AG09309 (cell line): ENCODE results near the gene ELAVL2.

Source experiments
- DNase-seq: peaks from one replicate; pipeline ENCODE4 v3.0.0-alpha.2; 2010; ENCODE audit warnings: low read depth
- H3K4me3 ChIP-seq: 2 replicates; pipeline ENCODE4 v1.5.1; 2011; ENCODE audit warnings: mild to moderate bottlenecking, low read depth, low read length, moderate library complexity; ENCODE audit not compliant: control insufficient read depth
- TF ChIP-seq, protein P1 (sequence below): IDR thresholded peaks from 2 replicates; pipeline ENCODE4 v1.5.1; 2011; ENCODE audit warnings: mild to moderate bottlenecking, low read depth, low read length, inconsistent platforms; ENCODE audit not compliant: insufficient read depth, control insufficient read depth; ENCODE audit errors: missing control alignments

Gene ELAVL2

DNA sequence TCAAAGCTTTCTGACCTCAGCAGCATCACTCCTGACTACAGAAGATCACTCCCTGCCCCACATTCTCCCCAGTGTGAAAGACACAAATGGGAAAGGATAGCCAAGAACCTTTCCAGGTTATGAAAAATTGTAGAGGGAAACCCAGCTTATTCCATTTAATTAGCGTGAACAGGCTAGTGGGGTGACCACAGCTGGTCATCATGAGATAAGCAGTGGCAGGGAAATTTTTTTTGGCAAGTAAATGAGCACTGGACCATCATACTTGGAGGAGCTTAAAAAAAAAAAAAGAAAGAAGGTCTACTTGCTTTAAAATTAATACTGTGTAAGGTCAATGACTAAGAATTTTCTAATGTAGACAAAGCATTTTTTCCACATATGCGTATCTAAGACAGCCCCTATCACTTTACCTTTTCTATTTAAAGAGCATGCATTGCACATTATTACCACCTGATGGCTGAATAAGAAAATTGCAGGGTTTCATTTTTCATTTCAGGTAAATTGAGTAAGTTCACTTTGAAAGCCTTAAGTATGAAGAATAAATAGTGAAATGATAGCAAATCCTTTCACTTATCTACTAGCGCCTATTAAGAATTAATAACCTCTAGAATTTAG is 123.6 kb downstream of the ELAVL2 start:
- TF ChIP-seq, protein P1, sequence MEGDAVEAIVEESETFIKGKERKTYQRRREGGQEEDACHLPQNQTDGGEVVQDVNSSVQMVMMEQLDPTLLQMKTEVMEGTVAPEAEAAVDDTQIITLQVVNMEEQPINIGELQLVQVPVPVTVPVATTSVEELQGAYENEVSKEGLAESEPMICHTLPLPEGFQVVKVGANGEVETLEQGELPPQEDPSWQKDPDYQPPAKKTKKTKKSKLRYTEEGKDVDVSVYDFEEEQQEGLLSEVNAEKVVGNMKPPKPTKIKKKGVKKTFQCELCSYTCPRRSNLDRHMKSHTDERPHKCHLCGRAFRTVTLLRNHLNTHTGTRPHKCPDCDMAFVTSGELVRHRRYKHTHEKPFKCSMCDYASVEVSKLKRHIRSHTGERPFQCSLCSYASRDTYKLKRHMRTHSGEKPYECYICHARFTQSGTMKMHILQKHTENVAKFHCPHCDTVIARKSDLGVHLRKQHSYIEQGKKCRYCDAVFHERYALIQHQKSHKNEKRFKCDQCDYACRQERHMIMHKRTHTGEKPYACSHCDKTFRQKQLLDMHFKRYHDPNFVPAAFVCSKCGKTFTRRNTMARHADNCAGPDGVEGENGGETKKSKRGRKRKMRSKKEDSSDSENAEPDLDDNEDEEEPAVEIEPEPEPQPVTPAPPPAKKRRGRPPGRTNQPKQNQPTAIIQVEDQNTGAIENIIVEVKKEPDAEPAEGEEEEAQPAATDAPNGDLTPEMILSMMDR: no peak
- H3K4me3 ChIP-seq: no peak overlapping the region
- no peak for DNase-seq

DNA sequence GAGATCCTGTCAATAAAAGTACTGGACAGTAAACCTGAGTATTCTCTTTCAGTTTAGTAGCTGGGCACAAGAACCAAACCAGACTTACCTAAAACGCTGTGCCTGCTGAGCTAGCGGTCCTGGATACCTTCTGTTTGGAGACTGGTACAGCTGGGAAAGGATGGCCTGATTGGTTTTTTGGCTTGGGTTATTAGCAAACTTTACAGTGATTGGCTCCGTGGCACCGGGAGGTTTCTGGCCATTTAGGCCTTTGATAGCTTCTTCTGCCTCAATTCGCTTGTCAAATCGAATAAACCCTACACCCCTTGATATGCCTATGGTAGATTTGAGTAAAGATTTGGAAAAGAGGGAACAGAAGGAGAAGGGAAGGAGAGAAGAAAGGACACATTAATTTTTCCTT is 124.7 kb downstream of the ELAVL2 start:
- no peak overlapping the region for H3K4me3 ChIP-seq
- DNase-seq: no peak
- TF ChIP-seq, protein P1: no peak

DNA sequence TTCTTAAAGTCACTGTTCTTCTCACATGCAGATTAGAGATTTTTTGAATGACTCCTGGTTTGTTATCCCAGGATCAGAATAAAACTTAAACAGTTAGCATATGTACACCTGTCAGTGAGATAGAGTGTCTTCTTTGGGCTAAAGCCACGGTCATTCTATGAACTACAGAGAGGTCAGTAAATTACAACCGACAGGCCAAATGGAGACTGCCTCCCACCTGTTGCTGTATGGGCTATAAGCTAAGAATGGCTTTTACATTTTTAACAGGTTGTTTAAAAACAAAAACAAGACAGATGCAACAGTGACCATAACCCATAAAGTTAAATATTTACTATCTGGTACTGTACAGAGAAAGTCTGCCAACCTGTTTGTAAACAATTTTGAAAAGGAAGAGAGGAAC is 125.7 kb downstream of the ELAVL2 start:
- no peak for DNase-seq
- TF ChIP-seq, protein P1: no peak
- no peak overlapping the region for H3K4me3 ChIP-seq

DNA sequence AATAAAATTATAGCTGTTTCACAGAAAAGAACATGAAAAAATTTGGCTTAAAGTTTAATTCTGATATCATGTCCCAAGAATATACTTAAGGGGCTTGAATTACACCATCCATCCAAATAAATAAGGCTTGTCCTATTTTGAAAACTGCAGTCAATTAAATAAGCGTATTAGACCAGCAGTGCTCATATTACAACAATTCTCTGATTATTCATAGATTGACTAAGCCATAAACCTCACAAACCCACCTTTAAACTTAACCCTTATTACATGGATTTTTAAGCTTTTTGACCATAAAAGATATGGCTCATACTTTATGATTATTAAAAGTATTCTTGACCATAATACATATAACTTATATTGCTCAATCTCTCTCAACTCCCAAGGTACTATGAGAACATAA is 127.9 kb downstream of the ELAVL2 start:
- no peak for DNase-seq
- TF ChIP-seq, protein P1: no peak
- H3K4me3 ChIP-seq: no peak overlapping the region

DNA sequence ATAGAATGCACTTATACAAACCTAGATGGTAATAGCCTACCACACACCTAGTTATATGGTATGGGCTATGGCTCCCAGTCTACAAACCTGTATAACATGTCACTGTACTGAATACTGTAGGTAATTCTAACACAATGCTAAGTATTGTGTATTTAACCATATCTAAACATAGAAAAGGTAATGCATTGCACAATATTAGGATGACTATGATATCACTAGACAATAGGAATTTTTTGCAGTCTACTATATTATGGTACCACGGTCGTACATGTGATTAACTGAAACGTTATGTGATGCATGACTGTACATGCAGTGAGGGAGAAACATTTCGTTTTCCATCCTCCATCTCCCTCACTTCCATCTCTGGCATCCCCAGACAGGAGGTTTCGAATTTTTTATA is 130.5 kb downstream of the ELAVL2 start:
- TF ChIP-seq, protein P1: no peak
- no peak for DNase-seq
- no peak overlapping the region for H3K4me3 ChIP-seq

DNA sequence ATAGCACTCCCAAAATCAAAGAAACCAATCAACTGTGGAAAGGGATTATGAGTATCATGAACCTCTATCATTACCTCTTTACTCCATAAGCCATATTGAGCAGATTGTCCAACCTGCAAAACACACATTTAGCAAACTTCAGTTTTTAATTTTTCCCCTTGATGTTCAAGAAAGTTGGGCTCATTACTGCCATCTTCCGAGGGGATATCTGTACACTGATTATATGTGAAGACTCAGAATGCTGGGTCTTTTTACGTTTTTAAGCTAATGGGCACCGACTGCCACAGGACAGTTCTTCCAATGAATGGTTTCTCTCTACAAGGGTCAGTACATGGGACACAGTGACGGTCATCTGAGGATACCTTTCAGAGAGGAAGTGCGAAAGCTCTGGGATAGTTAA is 132.7 kb downstream of the ELAVL2 start:
- no peak overlapping the region for H3K4me3 ChIP-seq
- TF ChIP-seq, protein P1: no peak
- no peak for DNase-seq

DNA sequence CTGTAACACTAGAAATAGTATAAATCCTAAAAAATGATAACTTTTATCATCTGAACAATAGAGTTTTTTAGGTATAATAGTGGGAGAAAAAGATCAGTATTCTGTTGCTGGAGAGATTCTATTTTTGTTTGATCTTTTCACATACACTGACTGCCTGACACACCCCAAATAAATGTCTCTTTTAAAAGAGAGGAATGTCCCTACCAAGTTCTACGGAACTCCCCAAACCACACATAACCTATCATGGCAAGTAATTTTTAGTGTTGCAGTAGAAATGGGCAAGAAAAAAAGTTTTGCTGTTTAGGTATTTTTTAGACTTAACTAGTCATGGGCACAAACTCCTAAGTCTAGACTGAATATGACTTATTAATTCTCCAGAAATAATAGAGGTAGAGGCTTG is 139.1 kb downstream of the ELAVL2 start:
- DNase-seq: no peak
- H3K4me3 ChIP-seq: no peak overlapping the region
- TF ChIP-seq, protein P1: no peak
